Measurements from ENCODE around the gene ERP29.
A peak's percentile ranks its signal among the peaks of the same experiment; 100 is the strongest.

Gene ERP29

DNA sequence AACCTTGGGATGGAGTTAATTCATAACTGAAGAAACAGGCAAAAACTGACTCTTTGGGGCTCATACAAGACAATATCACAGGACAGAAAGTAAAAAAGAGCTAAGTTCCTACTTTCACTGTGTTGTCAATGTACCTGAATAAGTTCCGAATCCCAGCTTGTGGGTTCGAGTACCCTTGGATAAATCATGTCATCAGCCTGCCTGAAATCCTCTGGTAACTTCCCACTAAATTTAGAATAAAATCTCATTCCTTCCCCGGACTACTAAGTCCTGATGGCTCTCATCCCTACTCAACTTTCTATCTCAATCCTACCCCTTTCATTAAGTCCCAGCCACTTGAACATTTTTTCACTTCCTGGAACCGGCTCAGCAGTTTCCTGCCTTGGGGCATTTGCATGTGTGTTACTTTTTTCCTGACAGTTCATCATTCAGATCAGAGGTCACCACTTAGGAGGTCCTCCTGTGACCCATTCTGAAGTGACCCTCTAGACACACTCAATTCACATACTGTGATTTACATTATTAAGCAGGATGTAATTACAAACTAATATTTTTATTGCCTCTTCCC, 12.7 kb downstream of the ERP29 start:
- H3K14ac ChIP-seq (ENCODE audit: low read length in 2 of 2), result no peak overlapping the region
- H3K4me2 ChIP-seq (ENCODE audit: low read length, poor library complexity, severe bottlenecking), result no peak overlapping the region
- H4K91ac ChIP-seq (ENCODE audit: low read length), result no peak overlapping the region
- peaks cover 18 to 81% of the 10 kb centered on the region in 2 experiments for H3K36me3 ChIP-seq (ENCODE audit: control insufficient read depth in 1 of 2, insufficient read depth in 2 of 2, low read depth in 1 of 2, low read length in 2 of 2)
- WGBS, result 77% methylated on average over 4 of the region's 4 CpGs
- H2BK12ac ChIP-seq (ENCODE audit: low read length in 2 of 2), result no peak overlapping the region
- H3K79me1 ChIP-seq (replicated peaks; ENCODE audit: low read length, poor library complexity, severe bottlenecking), result peaks cover 17% of the 10 kb centered on the region
- no peaks in the 10 kb centered on the region for H3K9me3 ChIP-seq (ENCODE audit: control insufficient read depth, low read length)
- no peak overlapping the region for H3K18ac ChIP-seq (ENCODE audit: low read depth in 1 of 2, low read length in 2 of 2)
- no peak overlapping the region for H2AK5ac ChIP-seq (ENCODE audit: low read length, severe bottlenecking)
- H3K4me3 ChIP-seq (ENCODE audit: insufficient read depth in 1 of 2, low read depth in 1 of 2, low read length in 2 of 2), result no peak overlapping the region
- no peaks in the 10 kb centered on the region for H3K4me1 ChIP-seq (ENCODE audit: control insufficient read depth, insufficient read depth, low read depth, low read length)
- DNase-seq, result peak; percentile 25
- no peak overlapping the region for H3K23ac ChIP-seq (ENCODE audit: low read length in 2 of 2)
- no peak overlapping the region for H2BK120ac ChIP-seq (ENCODE audit: low read depth, low read length)
- H3K27me3 ChIP-seq (ENCODE audit: control insufficient read depth in 1 of 2, insufficient read depth in 1 of 2, low read length in 2 of 2), result no peaks in the 10 kb centered on the region
- peak overlapping the region; percentile 4 for H3K9ac ChIP-seq (ENCODE audit: low read length)
- H2BK15ac ChIP-seq (ENCODE audit: low read depth, poor library complexity, severe bottlenecking), result no peak overlapping the region
- H4K8ac ChIP-seq (ENCODE audit: low read length), result no peak overlapping the region
- no peak overlapping the region for H3K27ac ChIP-seq (ENCODE audit: low read length, poor library complexity, severe bottlenecking)
- no peak overlapping the region for H3K4ac ChIP-seq (ENCODE audit: low read depth in 1 of 2, low read length in 2 of 2)
- H2AFZ ChIP-seq (ENCODE audit: low read depth, low read length), result no peak overlapping the region
- no peak overlapping the region for H2BK5ac ChIP-seq (ENCODE audit: low read depth, low read length, poor library complexity, severe bottlenecking)

DNA sequence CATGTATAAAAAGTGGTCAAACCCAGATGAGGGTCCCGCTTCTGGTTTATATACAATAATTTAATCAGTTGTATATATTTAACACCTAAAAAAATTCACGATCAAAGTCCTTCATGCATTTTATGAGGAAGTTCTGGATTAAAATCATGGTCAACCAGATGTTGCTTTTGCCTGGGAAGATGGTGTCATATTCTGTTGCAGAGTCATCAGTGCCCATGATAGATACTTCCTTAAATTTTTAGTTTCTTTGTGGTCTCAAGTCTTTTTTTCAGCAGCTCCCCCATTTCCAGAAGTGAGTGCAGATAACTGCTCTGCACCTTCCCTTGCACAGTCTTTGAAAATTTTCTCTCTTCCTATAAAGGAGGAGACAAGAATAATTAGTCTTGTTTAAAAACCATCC, 16.1 kb downstream of the ERP29 start:
- WGBS, result no CpG with 5 or more reads among the region's 2 CpGs

DNA sequence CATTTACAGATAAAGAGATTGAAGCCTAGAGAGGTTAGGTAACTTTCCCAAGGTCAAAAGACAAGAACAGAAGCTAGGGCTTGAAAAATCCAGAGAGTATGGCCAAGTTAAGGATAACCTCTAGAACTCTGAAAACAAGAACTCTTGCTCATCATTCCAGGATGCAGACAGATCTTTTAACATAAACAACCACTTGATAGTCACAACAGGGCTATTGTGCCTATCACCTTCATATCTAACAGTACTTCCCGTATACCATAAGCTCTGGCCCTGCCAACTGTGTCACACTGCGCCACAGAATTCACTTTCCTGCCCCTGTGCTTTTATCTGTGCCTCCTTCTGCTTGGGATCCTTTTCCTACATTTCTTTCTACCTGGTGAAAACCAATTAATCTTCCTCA, 18.2 kb downstream of the ERP29 start:
- no peak overlapping the region for H2AK5ac ChIP-seq (ENCODE audit: low read length, severe bottlenecking)
- WGBS, result 31% methylated on average over 2 of the region's 2 CpGs
- H3K4me3 ChIP-seq (ENCODE audit: insufficient read depth in 1 of 2, low read depth in 1 of 2, low read length in 2 of 2), result no peak overlapping the region
- no peak overlapping the region for H3K18ac ChIP-seq (ENCODE audit: low read depth in 1 of 2, low read length in 2 of 2)
- H4K91ac ChIP-seq (ENCODE audit: low read length), result no peak overlapping the region
- H3K9ac ChIP-seq (ENCODE audit: low read length), result no peak overlapping the region
- no peak overlapping the region for H4K8ac ChIP-seq (ENCODE audit: low read length)
- H3K4me1 ChIP-seq (ENCODE audit: control insufficient read depth, insufficient read depth, low read depth, low read length), result no peaks in the 10 kb centered on the region
- no peak overlapping the region for H3K27ac ChIP-seq (ENCODE audit: low read length, poor library complexity, severe bottlenecking)
- DNase-seq, result peak; percentile 41
- H3K4me2 ChIP-seq (ENCODE audit: low read length, poor library complexity, severe bottlenecking), result no peak overlapping the region
- no peak overlapping the region for H2BK15ac ChIP-seq (ENCODE audit: low read depth, poor library complexity, severe bottlenecking)
- no peak overlapping the region for H2BK120ac ChIP-seq (ENCODE audit: low read depth, low read length)
- H2AFZ ChIP-seq (ENCODE audit: low read depth, low read length), result no peak overlapping the region
- no peak overlapping the region for H3K14ac ChIP-seq (ENCODE audit: low read length in 2 of 2)
- no peak overlapping the region for H2BK12ac ChIP-seq (ENCODE audit: low read length in 2 of 2)
- H3K23ac ChIP-seq (ENCODE audit: low read length in 2 of 2), result peak overlapping the region in 1 of 2 experiments; percentile 59
- no peaks in the 10 kb centered on the region for H3K9me3 ChIP-seq (ENCODE audit: control insufficient read depth, low read length)
- H3K79me1 ChIP-seq (replicated peaks; ENCODE audit: low read length, poor library complexity, severe bottlenecking), result peaks cover 14% of the 10 kb centered on the region
- H3K4ac ChIP-seq (ENCODE audit: low read depth in 1 of 2, low read length in 2 of 2), result no peak overlapping the region
- H3K36me3 ChIP-seq (ENCODE audit: control insufficient read depth in 1 of 2, insufficient read depth in 2 of 2, low read depth in 1 of 2, low read length in 2 of 2), result peaks cover 7 to 84% of the 10 kb centered on the region in 2 experiments
- no peak overlapping the region for H2BK5ac ChIP-seq (ENCODE audit: low read depth, low read length, poor library complexity, severe bottlenecking)
- H3K27me3 ChIP-seq (ENCODE audit: control insufficient read depth in 1 of 2, insufficient read depth in 1 of 2, low read length in 2 of 2), result no peaks in the 10 kb centered on the region

More for the DNA sequence above, 16.1 kb downstream of the ERP29 start:
- no peak for DNase-seq
- no peak overlapping the region for H2AK5ac ChIP-seq (ENCODE audit: low read length, severe bottlenecking)
- H2BK120ac ChIP-seq (ENCODE audit: low read depth, low read length), result no peak overlapping the region
- H3K27ac ChIP-seq (ENCODE audit: low read length, poor library complexity, severe bottlenecking), result no peak overlapping the region
- peaks cover 6 to 79% of the 10 kb centered on the region in 2 experiments for H3K36me3 ChIP-seq (ENCODE audit: control insufficient read depth in 1 of 2, insufficient read depth in 2 of 2, low read depth in 1 of 2, low read length in 2 of 2)
- peaks cover 12% of the 10 kb centered on the region for H3K79me1 ChIP-seq (replicated peaks; ENCODE audit: low read length, poor library complexity, severe bottlenecking)
- H4K91ac ChIP-seq (ENCODE audit: low read length), result no peak overlapping the region
- H3K4me2 ChIP-seq (ENCODE audit: low read length, poor library complexity, severe bottlenecking), result no peak overlapping the region
- no peaks in the 10 kb centered on the region for H3K27me3 ChIP-seq (ENCODE audit: control insufficient read depth in 1 of 2, insufficient read depth in 1 of 2, low read length in 2 of 2)
- no peak overlapping the region for H2BK5ac ChIP-seq (ENCODE audit: low read depth, low read length, poor library complexity, severe bottlenecking)
- H2BK15ac ChIP-seq (ENCODE audit: low read depth, poor library complexity, severe bottlenecking), result no peak overlapping the region
- no peak overlapping the region for H4K8ac ChIP-seq (ENCODE audit: low read length)
- H3K4ac ChIP-seq (ENCODE audit: low read depth in 1 of 2, low read length in 2 of 2), result no peak overlapping the region
- no peak overlapping the region for H3K9ac ChIP-seq (ENCODE audit: low read length)
- H2AFZ ChIP-seq (ENCODE audit: low read depth, low read length), result no peak overlapping the region
- no peak overlapping the region for H2BK12ac ChIP-seq (ENCODE audit: low read length in 2 of 2)
- no peaks in the 10 kb centered on the region for H3K9me3 ChIP-seq (ENCODE audit: control insufficient read depth, low read length)
- no peak overlapping the region for H3K4me3 ChIP-seq (ENCODE audit: insufficient read depth in 1 of 2, low read depth in 1 of 2, low read length in 2 of 2)
- H3K14ac ChIP-seq (ENCODE audit: low read length in 2 of 2), result no peak overlapping the region
- no peak overlapping the region for H3K18ac ChIP-seq (ENCODE audit: low read depth in 1 of 2, low read length in 2 of 2)
- no peaks in the 10 kb centered on the region for H3K4me1 ChIP-seq (ENCODE audit: control insufficient read depth, insufficient read depth, low read depth, low read length)
- H3K23ac ChIP-seq (ENCODE audit: low read length in 2 of 2), result no peak overlapping the region

DNA sequence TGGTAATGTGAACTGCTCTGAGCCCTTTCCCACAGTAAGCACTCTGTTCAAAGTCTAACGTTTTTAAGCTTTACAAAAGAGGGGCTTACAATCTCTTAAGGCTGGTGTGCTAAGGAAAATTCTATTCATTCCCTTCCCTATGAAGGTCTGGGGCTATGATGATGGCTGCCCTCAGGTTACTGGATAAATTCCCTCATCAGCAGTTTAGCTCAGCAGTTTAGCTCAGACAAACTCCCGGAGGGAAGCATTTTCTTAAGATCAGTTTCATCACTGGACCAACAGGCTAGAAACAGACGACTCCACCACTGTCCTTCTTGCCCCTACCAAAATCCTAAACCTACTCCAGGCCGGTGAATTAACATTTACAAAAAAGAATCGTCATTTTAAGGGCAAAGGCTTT, 19.1 kb downstream of the ERP29 start:
- no peak overlapping the region for H3K14ac ChIP-seq (ENCODE audit: low read length in 2 of 2)
- no peak overlapping the region for H2BK15ac ChIP-seq (ENCODE audit: low read depth, poor library complexity, severe bottlenecking)
- H3K9me3 ChIP-seq (ENCODE audit: control insufficient read depth, low read length), result no peaks in the 10 kb centered on the region
- H3K4me3 ChIP-seq (ENCODE audit: insufficient read depth in 1 of 2, low read depth in 1 of 2, low read length in 2 of 2), result no peak overlapping the region
- H3K4ac ChIP-seq (ENCODE audit: low read depth in 1 of 2, low read length in 2 of 2), result no peak overlapping the region
- WGBS, result 98% methylated on average over 2 of the region's 5 CpGs
- no peak overlapping the region for H4K91ac ChIP-seq (ENCODE audit: low read length)
- no peak overlapping the region for H3K18ac ChIP-seq (ENCODE audit: low read depth in 1 of 2, low read length in 2 of 2)
- no peak overlapping the region for H3K4me2 ChIP-seq (ENCODE audit: low read length, poor library complexity, severe bottlenecking)
- H2AK5ac ChIP-seq (ENCODE audit: low read length, severe bottlenecking), result no peak overlapping the region
- H3K79me1 ChIP-seq (replicated peaks; ENCODE audit: low read length, poor library complexity, severe bottlenecking), result peaks cover 15% of the 10 kb centered on the region
- H2AFZ ChIP-seq (ENCODE audit: low read depth, low read length), result no peak overlapping the region
- H3K36me3 ChIP-seq (ENCODE audit: control insufficient read depth in 1 of 2, insufficient read depth in 2 of 2, low read depth in 1 of 2, low read length in 2 of 2), result peaks cover 11 to 90% of the 10 kb centered on the region in 2 experiments
- H2BK120ac ChIP-seq (ENCODE audit: low read depth, low read length), result no peak overlapping the region
- no peak overlapping the region for H2BK12ac ChIP-seq (ENCODE audit: low read length in 2 of 2)
- no peak overlapping the region for H3K27ac ChIP-seq (ENCODE audit: low read length, poor library complexity, severe bottlenecking)
- no peaks in the 10 kb centered on the region for H3K27me3 ChIP-seq (ENCODE audit: control insufficient read depth in 1 of 2, insufficient read depth in 1 of 2, low read length in 2 of 2)
- H2BK5ac ChIP-seq (ENCODE audit: low read depth, low read length, poor library complexity, severe bottlenecking), result no peak overlapping the region
- no peak for DNase-seq
- H4K8ac ChIP-seq (ENCODE audit: low read length), result no peak overlapping the region
- H3K9ac ChIP-seq (ENCODE audit: low read length), result no peak overlapping the region
- no peaks in the 10 kb centered on the region for H3K4me1 ChIP-seq (ENCODE audit: control insufficient read depth, insufficient read depth, low read depth, low read length)
- peak overlapping the region in 1 of 2 experiments; percentile 34 for H3K23ac ChIP-seq (ENCODE audit: low read length in 2 of 2)
